Thoracic aorta (tissue), 2 donors: Measurements from ENCODE around the gene GADD45G. TPM values are rescaled to one million over a fixed set of nuclear protein-coding genes. Genes with fewer than 3 reads are reported as not detected.

Experiments
- ATAC-seq: fragments of 150-250 bp; one replicate; pipeline ENCODE4 v1.8.0; 2017; ENCODE audit warnings: low read depth; ENCODE audit not compliant: insufficient number of reproducible peaks, low FRiP score
- DNase-seq: peaks from one replicate; pipeline ENCODE4 v3.0.0-alpha.2; 2020; ENCODE audit warnings: low spot score
- H3K27ac ChIP-seq, 2 donors: fragments of 200-600 bp; sonication (generic); 1 replicate in 1 of 2; 2 replicates in 1 of 2; pipeline ENCODE4 v1.5.1; 2016; ENCODE audit warnings: mild to moderate bottlenecking in 2 of 2, moderate library complexity in 2 of 2
- H3K27me3 ChIP-seq: fragments of 200-600 bp; sonication (generic); replicated peaks from 2 replicates; pipeline ENCODE4 v1.6.0; 2016; ENCODE audit warnings: mild to moderate bottlenecking; ENCODE audit not compliant: insufficient read depth
- H3K36me3 ChIP-seq: fragments of 200-600 bp; sonication (generic); one replicate; pipeline ENCODE4 v1.5.1; 2016
- H3K4me1 ChIP-seq, 2 donors: fragments of 200-600 bp; sonication (generic); 1 replicate in 1 of 2; 2 replicates in 1 of 2; pipeline versions ENCODE4 v1.5.1 to v1.6.0; 2016; ENCODE audit warnings: low read depth in 2 of 2, mild to moderate bottlenecking in 1 of 2; ENCODE audit not compliant: control insufficient read depth in 1 of 2
- H3K4me3 ChIP-seq: fragments of 200-600 bp; sonication (generic); 2 replicates; pipeline ENCODE4 v1.5.1; 2016; ENCODE audit warnings: mild to moderate bottlenecking
- H3K9me3 ChIP-seq: fragments of 200-600 bp; sonication (generic); 2 replicates; pipeline ENCODE4 v1.5.1; 2016
- total RNA-seq, 2 donors: library from RNA; depleted of rRNA; stranded (reverse); fragments of >200 nt; gene quantifications; one replicate each; pipeline versions ENCODE4 v1.1.0 to v1.2.3, GENCODE V29; 2016
- TF ChIP-seq, protein P1 (sequence below): fragments of 200-600 bp; sonication (generic); IDR thresholded peaks from one replicate; pipeline ENCODE4 v1.5.1; 2019; ENCODE audit warnings: antibody characterized with exemption

The GADD45G gene, protein sequence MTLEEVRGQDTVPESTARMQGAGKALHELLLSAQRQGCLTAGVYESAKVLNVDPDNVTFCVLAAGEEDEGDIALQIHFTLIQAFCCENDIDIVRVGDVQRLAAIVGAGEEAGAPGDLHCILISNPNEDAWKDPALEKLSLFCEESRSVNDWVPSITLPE
- 10 to 100 TPM in 1 of 2 donors, 1 to 10 TPM in 1; 5.8 to 19.3 TPM for total RNA-seq

DNA sequence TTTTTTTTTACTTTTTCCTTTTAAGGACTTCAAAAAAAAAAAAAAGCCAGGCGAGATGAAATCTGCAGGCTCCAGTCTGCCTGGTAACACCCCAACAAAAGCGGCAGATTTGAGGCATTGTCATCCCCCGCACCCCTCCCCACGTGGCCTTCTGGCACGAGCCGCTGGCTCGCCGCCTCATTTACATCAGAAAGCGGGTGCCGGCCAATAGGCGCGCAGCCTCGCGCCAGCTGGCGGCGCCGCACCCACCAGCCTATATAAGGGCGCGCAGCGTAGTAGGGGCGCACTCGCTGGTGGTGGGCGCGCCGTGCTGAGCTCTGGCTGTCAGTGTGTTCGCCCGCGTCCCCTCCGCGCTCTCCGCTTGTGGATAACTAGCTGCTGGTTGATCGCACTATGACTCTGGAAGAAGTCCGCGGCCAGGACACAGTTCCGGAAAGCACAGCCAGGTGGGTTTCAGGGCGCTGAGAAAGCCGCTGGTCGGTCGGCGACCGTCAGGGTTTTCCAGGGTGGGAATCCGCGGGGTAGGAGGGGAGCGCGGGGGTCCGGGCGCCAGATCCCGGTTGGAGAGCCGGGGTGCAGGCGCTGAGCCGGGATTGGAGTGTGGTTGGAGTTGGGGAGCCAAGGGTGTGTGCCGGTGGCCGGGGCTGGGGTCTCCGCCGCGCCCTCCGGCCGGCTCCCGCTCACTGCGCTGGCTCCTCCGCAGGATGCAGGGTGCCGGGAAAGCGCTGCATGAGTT lies at the start of gene GADD45G:
TSS of gene GADD45G (plus strand) at position 284 of the 736 bp plus-strand sequence. CDS start at position 394, 110 bp downstream.
- no peaks in the 10 kb centered on the region for H3K36me3 ChIP-seq
- H3K27ac ChIP-seq, result peak within 1 kb of the TSS; percentile 89 to 93
- no peaks in the 10 kb centered on the region for H3K27me3 ChIP-seq
- DNase-seq (peak; percentile 70), ATAC-seq (peak; percentile 56)
- H3K9me3 ChIP-seq, result no peaks in the 10 kb centered on the region
- H3K4me3 ChIP-seq, result peak within 1 kb of the TSS; percentile 97
- peaks cover 26 to 39% of the 10 kb centered on the region in 2 donors for H3K4me1 ChIP-seq
- TF ChIP-seq, protein P1, sequence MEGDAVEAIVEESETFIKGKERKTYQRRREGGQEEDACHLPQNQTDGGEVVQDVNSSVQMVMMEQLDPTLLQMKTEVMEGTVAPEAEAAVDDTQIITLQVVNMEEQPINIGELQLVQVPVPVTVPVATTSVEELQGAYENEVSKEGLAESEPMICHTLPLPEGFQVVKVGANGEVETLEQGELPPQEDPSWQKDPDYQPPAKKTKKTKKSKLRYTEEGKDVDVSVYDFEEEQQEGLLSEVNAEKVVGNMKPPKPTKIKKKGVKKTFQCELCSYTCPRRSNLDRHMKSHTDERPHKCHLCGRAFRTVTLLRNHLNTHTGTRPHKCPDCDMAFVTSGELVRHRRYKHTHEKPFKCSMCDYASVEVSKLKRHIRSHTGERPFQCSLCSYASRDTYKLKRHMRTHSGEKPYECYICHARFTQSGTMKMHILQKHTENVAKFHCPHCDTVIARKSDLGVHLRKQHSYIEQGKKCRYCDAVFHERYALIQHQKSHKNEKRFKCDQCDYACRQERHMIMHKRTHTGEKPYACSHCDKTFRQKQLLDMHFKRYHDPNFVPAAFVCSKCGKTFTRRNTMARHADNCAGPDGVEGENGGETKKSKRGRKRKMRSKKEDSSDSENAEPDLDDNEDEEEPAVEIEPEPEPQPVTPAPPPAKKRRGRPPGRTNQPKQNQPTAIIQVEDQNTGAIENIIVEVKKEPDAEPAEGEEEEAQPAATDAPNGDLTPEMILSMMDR, result peak; percentile 28

DNA sequence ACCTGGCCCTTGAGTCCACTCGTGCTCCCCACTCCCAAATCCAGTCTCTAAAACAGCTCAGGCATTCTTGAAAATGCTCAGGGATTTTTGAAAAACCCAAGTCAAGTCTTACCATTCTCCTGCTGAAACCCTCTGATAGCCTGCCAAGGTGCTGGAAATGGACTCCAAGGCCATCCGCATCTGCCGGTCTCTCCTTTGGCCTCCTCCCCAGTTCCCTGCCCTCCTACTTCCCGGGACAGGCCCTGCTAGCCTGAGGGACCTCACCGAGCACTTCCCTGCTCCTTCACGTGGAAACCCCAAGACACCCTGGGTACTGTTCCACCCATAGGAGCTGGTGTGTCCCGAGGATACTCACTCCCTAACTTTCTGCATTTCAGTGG lies 49.8 kb upstream of the GADD45G start:
- DNase-seq (no peak), ATAC-seq (no peak)
- peaks cover 8 to 14% of the 10 kb centered on the region in 2 donors for H3K4me1 ChIP-seq
- no peak overlapping the region for H3K4me3 ChIP-seq
- TF ChIP-seq, protein P1, result no peak
- H3K9me3 ChIP-seq, result no peaks in the 10 kb centered on the region
- H3K27ac ChIP-seq, result no peak overlapping the region
- no peaks in the 10 kb centered on the region for H3K36me3 ChIP-seq
- H3K27me3 ChIP-seq, result no peaks in the 10 kb centered on the region

DNA sequence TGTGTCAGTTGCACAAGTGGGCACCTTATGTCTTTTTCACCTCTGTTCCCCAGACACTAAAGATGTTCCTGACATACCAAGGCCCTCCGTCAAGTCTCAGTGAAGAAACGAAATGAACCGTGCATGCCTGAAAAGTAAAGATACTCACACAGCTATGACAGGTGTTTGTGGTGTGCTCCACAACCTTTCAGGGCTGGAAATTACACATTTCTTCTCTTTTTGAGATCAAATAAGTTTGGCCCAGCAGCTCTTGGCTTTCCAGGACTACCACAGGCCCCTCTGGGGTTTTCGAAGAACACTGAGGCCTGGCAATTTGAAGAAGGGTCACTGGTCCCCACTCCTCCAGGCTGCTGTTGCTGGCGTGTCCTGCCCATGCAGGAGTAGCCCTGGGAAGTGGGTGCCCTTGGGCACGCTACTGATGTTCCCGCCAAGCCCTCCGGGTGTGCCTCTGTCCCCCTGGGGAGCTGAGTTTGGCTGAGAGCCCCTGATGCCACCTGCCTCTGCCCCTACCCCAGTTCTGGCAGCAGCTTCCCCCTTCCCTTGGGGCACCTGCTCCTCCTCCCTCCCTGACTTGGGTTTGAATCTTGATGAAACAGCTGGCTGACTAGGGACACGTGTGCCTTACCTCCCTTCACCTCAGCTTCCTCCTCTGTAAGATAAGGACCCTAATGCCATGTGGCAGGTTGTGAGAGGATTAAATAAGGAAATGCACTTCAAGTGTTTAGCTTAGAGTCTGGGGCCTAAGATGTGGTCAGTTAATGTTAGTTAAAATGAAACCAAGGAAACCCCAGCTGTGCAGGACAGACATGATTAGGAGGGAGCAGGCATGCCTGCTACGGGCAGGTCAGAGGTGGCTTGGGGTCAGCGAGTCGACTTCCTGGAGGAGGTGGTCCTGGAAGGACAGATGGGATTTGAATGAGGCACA lies 49.1 kb upstream of the GADD45G start:
- no peaks in the 10 kb centered on the region for H3K36me3 ChIP-seq
- ATAC-seq (no peak), DNase-seq (no peak)
- peaks cover 8 to 14% of the 10 kb centered on the region in 2 donors for H3K4me1 ChIP-seq
- TF ChIP-seq, protein P1, result no peak
- H3K4me3 ChIP-seq, result peak overlapping the region; percentile 38
- no peaks in the 10 kb centered on the region for H3K27me3 ChIP-seq
- H3K9me3 ChIP-seq, result no peaks in the 10 kb centered on the region
- peak overlapping the region; percentile 8 to 18 for H3K27ac ChIP-seq

DNA sequence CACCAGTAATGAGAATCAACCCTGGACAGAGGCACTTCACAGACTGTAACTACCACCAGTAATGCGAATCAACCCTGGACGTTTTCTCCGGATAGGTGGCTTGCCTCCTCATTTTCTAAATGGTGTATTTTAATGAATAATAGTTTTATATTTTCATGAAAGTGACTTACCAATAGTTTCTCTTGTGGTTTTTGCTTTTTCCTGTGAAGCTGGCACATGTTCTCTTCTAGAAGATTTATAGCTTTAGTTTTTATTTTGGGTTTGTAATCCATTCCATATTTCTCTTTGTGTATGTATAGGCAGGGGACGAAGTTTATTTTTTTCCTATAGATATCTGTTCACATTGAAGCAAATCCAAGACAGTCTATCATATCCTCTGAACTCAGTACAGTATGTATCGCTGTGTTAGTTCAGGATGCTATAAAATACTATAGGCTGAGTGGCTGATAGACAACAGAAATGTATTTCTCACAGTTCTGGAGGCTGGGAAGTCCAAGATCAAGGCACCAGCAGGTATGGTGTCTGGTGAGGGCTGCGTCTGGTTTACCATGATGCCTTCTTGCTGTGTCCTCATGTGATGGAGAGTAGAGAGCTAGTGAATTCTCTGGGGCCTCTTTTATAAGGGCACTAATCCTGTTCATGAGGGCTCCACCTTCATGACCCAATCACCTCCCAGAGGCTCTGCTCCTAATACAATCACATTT lies 46.5 kb upstream of the GADD45G start:
- Histone ChIP-seq H3K27me3 (no peaks in the 10 kb centered on the region), H3K27ac (no peak overlapping the region), H3K4me1 (peaks cover 8 to 14% of the 10 kb centered on the region in 2 donors), H3K9me3 (no peaks in the 10 kb centered on the region), H3K36me3 (no peaks in the 10 kb centered on the region), H3K4me3 (no peak overlapping the region)
- DNase-seq, result no peak
- TF ChIP-seq, protein P1, result no peak
- no peak for ATAC-seq
